Body of pancreas (tissue), 4 donors: ENCODE data around the gene RGS16.

Experiments used
- CTCF ChIP-seq, 7 experiments: fragments of 450-650 bp in 4 of 7; fragments of 200-600 bp in 3 of 7; sonication (generic) in 3 of 7; IDR thresholded peaks; one replicate each; pipeline ENCODE4 v1.5.1; 2016 to 2019; ENCODE audit warnings: antibody characterized with exemption in 7 of 7
- POLR2A ChIP-seq, 3 donors: fragments of 450-650 bp; IDR thresholded peaks; one replicate each; pipeline ENCODE4 v1.6.1; 2016; ENCODE audit warnings: antibody characterized with exemption in 3 of 3, mild to moderate bottlenecking in 2 of 3

GRCh38 chr1:182568647-182569284, 35.4 kb downstream of the RGS16 start:
- no peak for TF ChIP-seq CTCF (IDR thresholded peaks at IDR 0.05)
- no peak for TF ChIP-seq POLR2A (IDR thresholded peaks at IDR 0.05)
